ENCODE measurements around the gene PBX2.

PBX2 gene

GRCh38 chr6:32151181-32151862 is 38.7 kb downstream of the PBX2 start:
- H3K4me3 ChIP-seq (ENCODE audit: low read length): no peak overlapping the region
- DNase-seq (ENCODE audit: low read depth): no peak
- TF ChIP-seq CTCF (IDR thresholded peaks at IDR 0.05; ENCODE audit: insufficient read depth, low read depth, low read length, missing control alignments): no peak

GRCh38 chr6:32149932-32150870 is 39.8 kb downstream of the PBX2 start:
- DNase-seq (ENCODE audit: low read depth): no peak
- no peak for TF ChIP-seq CTCF (IDR thresholded peaks at IDR 0.05; ENCODE audit: insufficient read depth, low read depth, low read length, missing control alignments)
- no peak overlapping the region for H3K4me3 ChIP-seq (ENCODE audit: low read length)

- DNase-seq (ENCODE audit: low read depth): no peak
- H3K4me3 ChIP-seq (ENCODE audit: low read length): peak overlapping the region; percentile 82
- no peak for TF ChIP-seq CTCF (IDR thresholded peaks at IDR 0.05; ENCODE audit: insufficient read depth, low read depth, low read length, missing control alignments)
Measured at GRCh38 chr6:32149092-32149755, 40.8 kb downstream of the PBX2 start.

- peak; percentile 55 for TF ChIP-seq CTCF (IDR thresholded peaks at IDR 0.05; ENCODE audit: insufficient read depth, low read depth, low read length, missing control alignments)
- peak; percentile 89 for DNase-seq (ENCODE audit: low read depth)
- peak overlapping the region; percentile 82 for H3K4me3 ChIP-seq (ENCODE audit: low read length)
Measured at GRCh38 chr6:32148289-32149091, 41.5 kb downstream of the PBX2 start.

GRCh38 chr6:32147401-32148132 is 42.4 kb downstream of the PBX2 start:
- TF ChIP-seq CTCF (IDR thresholded peaks at IDR 0.05; ENCODE audit: insufficient read depth, low read depth, low read length, missing control alignments): no peak
- H3K4me3 ChIP-seq (ENCODE audit: low read length): peak overlapping the region; percentile 82
- no peak for DNase-seq (ENCODE audit: low read depth)

GRCh38 chr6:32146687-32147086 is 43.3 kb downstream of the PBX2 start:
- DNase-seq (ENCODE audit: low read depth): no peak
- no peak for TF ChIP-seq CTCF (IDR thresholded peaks at IDR 0.05; ENCODE audit: insufficient read depth, low read depth, low read length, missing control alignments)
- H3K4me3 ChIP-seq (ENCODE audit: low read length): no peak overlapping the region
